Stimulated activated CD4-positive, alpha-beta T cell treated with anti-CD3 and anti-CD28 coated beads, Interleukin-1b, Interleukin-23, amount 100 ng/mL, for 48 hours (primary cell): ENCODE results near the gene FLYWCH2.

ENCODE experiments used
- DNase-seq: peaks from one replicate; pipeline ENCODE4 v3.0.0-alpha.2; 2020

Gene FLYWCH2, protein sequence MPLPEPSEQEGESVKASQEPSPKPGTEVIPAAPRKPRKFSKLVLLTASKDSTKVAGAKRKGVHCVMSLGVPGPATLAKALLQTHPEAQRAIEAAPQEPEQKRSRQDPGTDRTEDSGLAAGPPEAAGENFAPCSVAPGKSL

DNA sequence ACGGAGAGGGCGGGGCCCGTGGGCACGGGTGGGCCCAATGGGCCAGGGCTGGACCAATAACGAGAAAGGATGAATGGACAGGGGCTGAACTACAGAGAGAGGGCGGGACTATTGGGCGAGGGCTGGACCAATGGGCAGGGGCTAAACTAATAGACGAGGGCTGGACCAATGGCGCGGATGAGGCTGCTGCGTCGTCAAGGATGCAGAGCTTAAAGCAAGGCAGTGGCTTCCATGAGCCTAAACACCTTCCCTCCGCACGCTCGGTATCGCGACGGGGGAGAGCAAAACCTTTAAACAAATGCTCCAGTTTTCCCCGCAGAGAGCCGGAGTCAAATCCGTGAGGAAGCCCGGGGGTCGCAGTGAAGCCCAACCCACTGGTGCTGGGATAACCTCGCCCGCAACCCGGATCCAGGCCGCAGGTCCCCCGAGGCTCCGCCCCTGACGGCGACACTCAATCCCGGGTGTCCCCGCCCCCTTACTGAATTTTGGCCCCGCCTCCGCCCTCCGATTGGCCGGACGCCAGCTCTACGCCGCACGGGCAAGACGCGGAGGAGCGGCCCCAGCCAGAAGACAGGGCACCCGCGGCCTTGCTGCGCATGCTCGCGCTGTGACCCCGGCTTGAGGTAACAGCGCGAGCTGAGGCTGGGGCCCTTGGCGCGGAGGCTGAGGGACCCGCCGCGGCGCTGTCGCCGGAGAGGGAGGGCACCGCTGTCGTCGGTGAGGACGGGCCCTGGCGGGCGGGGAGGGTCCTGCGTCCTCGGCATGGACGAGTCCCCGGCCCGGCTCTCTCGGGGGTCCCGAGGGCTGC lies at the start of gene FLYWCH2:
TSS of gene FLYWCH2 (plus strand) at position 566 of the 808 bp plus-strand sequence. CDS start 13,235 bp downstream, outside the sequence.
- peak; percentile 99 for DNase-seq

DNA sequence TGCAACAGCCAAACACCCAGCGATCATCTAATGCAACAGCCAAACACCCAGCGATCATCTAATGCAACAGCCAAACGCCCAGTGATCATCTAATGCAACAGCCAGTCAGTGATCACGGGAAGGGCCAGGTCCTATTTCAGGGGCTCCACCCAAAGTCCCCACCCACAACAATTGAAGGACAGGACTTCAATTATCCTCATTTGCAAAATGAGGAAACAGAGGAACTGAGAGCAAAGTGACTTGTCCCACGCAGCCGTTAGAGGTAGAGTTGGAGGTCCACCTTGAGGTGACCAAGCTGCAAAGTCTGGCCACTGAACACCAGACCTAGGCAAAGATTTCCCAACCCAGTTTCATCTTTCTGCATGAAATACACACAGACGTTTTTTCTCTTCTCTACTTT lies 49.2 kb upstream of the FLYWCH2 start:
- no peak for DNase-seq

DNA sequence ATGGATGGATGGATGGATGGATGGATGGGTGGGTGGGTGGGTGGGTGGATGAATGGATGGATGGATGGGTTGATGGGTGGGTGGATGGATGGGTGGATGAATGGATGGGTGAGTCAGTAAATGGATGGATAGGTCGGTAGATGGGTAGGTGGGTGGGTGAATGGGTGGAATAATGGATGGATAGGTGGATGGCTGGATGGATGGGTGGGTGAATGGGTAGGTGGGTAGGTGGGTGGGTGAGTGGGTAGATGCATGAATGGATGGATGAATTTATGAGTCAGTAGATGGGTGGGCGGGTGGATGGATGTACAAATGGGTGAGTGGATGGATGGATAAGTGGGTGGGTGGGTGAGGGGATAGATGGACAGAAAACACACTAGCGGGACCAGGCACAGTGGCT lies 48.0 kb upstream of the FLYWCH2 start:
- no peak for DNase-seq

DNA sequence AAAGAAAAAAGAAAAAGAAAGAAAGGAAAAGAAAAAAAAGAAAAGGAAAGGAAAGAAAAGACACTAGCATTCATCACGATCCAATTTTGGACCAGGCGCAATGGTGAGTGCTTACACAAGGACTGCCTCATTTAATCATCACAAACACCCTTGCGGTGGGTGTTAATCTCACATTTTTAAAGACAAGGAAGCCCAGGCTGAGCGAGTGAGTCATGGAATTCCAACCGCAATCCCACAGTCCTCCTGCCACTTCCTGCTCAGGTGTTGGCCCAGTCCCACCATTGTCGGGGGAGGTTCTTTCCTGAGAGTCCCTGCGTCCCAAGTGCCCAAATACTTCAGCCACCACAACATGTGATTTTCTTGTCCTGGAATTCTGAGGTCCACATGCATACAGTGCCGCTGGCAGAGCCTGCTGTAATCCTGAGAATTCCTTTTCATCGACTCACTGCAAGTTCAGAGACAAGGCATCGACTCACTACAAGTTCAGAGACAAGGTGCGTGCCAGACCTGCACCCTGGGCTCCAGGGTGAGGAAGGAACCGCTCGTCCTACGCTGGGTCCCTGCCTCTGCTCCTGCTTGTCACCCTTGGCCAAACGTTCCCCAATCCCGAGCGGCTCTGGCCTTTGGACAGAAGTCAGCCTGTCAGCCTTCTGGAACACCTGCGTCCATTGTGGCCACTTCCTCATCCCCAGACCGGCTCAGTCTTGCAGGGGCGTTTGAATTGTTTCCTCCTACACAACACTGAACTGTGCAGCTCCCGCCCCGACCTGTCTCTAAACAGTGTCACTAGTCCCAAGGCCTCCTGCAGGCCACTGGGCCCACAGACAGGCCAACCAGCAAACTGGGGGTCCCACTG lies 47.1 kb upstream of the FLYWCH2 start:
- no peak for DNase-seq

DNA sequence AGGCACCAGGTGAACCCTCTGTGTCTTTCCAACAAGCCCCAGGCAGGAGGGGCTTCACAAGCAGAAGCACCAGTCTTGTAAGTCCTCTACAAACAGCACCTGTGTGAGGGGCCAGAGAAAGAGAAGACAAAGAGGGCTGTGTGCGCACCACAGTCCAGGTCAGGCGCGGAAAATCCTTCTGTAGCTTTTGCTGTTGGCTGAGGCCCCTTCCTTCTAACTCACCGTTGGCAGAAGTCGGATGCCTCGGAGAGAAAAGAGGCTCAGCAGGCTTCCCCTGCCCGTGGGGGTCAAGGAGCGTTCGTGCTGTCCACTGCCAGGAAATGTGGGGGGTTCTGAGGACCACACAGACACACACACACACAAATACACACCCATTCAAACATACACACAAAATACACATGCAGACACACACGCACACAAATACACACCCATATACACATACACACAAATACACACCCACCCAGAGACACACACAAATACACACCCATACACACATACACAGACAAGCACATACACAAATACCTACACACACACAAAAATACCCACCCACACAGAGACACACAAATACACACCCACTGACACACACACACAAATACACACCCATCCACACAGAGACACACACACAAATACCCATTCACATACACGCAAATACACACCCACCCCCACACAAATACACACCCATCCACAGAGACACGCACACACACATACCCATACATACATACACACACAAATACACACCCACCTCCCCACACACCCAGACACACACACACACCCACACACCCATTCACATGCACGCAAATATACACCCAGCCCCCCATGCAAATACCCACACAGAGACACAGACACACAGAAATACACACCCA lies 46.1 kb upstream of the FLYWCH2 start:
- DNase-seq: no peak

DNA sequence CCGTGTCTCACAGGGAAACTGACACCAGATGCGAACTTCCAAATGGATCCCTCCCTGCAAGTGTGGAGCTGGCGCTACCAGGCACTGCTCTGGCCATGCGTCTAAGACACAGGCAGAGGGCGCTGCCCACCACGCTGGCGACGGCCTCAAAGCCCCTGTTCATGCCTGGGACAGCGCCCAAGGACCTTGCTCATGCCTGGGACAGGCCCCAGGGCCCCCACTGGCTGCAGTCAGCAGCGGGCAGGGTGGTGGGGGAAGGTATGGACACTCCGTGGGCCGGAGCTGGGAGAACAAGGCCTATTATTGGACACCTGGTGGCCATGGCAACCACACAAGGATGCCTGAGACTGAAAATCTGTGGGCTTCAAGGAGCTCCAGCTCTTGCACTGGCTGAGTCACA lies 44.1 kb upstream of the FLYWCH2 start:
- peak; percentile 51 for DNase-seq

DNA sequence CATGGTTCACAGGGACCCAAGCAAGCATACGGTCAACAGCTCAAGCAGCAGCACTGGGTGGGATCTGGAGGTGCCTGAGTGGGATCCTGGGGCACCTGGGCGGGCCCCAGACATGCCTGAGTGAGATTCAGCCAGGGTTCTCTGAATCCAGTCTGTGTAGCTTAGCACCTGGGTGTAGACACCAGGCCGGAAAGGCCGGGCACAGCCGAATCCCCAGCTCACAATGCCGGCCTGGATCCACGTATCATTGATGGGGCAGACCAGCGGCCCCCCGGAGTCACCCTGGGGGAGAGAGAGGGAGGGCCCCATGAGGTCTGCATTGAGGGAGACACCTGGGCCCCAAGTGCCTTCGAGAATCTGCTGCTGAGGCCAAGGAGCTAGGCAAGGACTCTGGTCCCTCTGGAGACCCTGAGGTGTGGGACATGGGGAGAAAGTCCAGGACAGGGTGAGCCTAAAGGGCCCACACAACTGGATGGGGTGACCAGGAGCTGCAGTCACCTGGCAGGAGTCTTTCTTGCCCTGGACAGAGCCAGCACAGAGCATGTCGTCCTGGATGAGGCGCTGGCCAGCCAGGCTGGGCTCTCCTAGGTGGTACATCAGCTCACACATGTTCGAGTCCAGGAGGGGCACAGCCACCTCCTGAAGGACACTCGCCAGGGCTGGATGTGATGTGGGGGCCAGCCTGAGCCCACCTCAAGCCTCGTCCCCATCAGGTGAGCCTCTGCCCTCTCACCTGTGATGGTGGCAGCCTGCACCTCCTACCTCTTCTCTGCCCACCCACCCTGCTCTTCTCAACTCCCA lies 43.2 kb upstream of the FLYWCH2 start:
- no peak for DNase-seq

DNA sequence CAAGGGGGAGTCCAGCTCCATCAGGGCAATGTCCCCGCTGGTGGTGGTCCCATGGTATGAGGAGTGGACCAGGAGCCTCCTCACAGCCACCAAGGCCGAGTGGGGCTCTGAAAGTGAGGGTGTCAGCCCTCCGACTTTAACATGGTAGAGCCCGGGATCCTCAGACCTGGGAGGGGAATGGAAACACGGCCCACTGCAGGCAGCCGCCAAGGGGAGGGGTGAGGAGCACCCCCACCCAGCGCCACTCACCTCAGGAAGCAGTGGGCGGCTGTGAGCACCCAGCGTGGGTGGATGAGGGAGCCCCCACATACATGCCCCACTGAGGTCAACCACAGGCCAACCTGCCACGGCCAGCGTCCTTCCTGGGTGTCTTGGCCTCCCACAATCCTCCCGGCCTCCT lies 42.1 kb upstream of the FLYWCH2 start:
- DNase-seq: no peak

DNA sequence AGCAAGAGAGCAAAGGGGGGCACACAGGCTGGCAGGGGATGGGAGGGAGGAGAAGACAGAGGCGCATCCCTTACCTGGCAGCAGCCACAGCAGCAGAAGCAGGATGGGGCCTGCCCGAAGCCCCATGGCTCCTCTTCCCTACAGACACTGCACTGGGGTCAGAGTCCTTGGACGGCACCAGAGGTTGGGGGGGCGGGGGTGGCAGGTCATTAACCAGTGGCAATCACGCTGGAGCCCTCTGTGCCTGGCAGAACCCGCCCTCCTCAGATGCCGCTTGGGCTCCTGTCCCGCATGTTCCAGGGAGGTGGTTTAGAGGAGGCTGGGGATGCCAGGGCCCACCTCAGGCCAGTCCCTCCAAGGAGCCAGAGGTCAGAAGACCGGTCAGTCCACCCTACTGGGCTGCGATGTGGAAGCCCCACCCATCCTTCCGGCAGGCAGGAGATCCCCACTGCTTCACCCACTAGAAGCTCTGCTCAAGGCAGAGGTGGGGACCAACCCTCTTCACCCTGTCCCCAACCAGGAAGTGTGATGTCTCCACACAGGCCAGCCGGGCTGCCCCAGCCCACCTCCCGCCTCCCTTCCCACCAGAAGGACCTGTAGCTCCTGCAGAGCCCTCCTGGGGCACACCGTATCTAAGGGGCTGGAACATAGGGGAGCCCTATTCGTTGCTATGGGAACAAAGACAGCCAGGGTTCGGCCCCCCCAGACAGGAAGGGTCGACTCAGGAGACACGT lies 41.2 kb upstream of the FLYWCH2 start:
- DNase-seq: no peak

DNA sequence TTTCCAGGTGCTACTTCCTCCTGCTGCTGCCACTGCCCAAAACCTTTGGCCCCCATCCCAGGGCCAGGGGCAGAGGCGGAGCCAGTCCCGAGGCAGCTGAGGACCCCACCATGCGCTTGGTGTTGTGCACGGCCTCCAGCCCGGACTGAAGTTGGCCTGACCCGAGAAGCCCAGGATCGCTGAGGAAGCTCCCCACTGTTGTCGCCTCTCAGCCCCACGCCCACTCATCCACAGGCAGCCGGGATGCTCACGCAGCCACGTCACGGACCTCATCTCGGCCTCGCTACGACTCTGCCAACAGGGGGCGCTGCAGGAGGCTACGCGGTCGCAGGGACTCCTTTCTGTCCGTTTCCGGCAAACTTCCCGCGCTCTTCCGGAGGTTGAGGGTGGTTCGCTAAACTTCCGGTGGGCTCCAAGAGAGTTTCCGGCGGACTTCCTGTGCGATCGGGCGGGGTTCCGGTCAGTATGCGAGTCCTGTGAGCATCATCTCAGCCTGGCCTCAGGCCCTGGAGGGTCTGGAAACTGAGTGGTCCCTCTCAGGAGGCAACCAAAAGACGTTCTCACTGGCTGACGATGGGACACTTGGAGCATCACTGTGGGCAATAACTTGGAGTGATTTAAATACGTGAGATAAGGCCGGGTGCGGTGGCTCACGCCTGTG lies 40.5 kb upstream of the FLYWCH2 start:
- DNase-seq: peak; percentile 91

DNA sequence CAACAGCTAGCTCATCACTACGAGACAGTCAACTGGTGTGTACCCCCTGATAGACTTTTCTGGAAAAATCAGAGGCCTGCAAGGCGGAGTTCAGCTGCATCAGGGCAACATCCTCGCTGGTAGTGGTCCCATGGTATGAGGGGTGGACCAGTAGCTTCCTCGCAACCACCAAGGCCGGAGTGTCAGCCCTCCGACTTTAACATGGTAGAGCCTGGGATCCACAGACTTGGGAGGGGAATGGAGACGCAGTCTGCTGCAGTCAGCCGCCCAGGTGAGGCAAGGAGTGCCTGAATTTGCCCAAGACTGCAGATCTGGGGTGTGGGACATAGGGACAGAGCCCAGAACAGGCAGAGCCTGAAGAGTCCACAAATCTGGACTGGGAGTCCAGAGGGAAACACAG lies 39.5 kb upstream of the FLYWCH2 start:
- no peak for DNase-seq

DNA sequence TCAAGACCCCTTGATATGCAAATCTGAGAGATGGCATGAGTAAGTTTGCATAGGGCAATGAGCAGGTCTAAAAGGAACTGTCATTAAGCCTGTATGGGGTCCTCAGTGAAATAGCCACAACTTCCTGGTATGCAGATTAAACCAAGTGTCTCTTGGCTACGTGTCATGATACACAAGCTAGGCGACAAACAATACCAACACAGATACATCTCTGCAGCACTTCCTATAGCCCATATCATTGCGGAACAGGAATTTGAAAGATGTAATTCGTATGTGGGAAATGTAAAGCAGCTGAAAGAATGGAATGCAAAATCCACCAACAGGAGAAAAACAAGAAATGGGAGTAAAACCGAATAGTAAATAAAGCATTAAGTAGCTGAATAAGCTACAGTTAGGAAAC lies 37.9 kb upstream of the FLYWCH2 start:
- no peak for DNase-seq

DNA sequence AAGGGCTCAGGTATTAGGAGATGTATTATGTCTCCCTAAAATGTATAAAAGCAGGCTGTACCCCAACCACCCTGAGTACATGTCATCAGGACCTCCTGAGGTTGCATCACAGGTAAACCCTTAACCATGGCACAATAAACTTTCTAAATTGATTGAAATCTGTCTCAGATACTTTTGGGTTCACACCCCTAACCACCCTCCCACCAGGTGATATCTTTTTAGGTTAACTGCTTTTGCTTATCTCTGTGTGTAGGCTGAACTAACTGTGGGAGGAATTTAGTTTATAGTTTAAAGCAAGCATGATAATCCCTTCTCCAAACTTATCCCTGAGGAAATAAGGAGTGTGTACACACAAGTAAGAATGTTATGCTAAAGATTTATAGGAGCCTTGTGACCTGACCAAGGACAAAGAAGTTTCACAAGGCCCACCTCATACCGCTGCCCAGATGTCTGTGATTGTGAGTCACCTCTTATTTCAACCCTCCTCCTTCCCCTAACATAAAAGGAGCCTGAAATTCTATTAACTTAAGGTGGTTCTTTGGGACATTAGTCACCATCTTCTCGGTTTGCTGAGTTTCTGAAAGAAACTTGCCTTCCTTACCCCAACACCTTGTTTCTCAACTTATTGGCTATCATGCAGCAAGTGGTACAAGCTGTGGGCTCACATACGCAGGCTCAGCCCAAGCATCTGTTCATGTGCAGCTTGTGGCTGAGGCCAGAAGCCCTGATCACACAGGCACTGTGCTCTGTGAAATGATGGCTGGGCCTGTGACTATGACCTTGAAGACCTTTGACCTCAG lies 36.3 kb upstream of the FLYWCH2 start:
- DNase-seq: no peak

DNA sequence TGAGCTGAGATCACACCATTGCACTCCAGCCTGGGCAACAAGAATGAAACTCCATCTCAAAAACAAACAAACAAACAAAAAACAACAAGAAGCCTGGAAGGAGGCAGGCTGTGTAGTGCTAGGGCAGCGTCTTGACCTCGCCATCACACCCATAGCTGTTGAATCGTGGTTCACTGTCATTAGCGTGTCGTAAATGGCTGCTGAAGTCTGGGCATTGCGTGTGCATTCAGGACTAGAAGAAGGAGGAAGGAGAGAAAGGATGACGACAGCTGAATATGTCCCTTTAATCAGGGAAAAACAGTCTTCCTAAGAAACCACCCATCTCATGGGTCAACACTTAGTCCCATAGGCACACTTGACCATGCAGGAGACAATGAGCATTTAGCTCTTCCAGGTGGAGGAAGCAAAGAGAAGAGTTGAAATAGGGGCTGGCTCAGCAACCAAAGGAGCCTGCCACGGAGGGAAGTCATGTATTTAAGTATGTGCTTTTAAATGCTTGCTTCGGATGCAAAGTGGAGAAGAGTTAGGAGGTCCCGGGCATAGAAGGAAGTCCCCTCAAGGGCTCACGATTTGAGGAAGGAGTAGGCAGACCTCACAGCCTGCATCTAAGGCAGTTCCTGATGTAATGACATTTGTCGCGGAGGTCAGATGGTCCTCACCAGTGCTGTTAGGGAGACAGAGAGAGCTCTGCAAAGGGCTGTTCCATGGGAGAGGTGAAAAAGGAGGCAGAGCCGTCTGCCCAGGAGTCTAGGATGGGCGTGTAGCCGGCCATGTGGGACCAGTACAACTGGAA lies 33.9 kb upstream of the FLYWCH2 start:
- no peak for DNase-seq

DNA sequence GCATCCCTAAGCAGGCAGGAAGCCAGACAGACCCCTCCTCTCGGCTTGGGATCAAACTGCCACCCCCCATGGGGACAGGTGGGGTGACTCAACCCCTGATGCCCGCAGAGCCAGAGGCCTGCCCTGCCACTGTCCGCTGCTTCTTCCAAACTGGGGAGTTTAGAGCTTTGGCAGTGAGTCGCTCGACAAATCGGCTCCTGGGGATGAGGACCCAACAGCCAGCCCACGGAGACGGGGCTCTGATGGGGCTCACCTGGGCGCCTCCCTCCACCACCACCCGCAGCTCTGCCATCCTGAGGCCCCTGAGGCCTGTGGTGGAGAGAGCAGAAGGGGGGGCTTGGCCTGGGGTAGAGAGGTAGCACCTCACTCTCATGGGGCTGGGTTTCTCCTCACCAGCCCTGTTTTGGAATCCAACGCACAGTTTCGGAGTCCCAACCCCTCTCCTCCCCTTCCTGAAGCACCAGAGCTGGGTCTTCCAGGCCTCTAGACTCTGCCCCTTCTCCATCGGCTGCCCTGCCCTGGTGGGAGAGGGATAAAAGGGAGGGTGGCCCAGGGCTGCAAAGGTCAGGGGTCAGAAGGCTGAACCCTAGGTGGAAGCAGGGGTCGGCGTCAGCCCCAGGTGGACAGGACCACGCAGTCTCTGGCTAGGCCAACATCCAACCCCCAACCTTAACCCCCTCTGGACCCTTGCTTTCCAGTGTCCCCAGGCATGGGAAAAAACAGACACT lies 30.8 kb upstream of the FLYWCH2 start:
- DNase-seq: no peak

DNA sequence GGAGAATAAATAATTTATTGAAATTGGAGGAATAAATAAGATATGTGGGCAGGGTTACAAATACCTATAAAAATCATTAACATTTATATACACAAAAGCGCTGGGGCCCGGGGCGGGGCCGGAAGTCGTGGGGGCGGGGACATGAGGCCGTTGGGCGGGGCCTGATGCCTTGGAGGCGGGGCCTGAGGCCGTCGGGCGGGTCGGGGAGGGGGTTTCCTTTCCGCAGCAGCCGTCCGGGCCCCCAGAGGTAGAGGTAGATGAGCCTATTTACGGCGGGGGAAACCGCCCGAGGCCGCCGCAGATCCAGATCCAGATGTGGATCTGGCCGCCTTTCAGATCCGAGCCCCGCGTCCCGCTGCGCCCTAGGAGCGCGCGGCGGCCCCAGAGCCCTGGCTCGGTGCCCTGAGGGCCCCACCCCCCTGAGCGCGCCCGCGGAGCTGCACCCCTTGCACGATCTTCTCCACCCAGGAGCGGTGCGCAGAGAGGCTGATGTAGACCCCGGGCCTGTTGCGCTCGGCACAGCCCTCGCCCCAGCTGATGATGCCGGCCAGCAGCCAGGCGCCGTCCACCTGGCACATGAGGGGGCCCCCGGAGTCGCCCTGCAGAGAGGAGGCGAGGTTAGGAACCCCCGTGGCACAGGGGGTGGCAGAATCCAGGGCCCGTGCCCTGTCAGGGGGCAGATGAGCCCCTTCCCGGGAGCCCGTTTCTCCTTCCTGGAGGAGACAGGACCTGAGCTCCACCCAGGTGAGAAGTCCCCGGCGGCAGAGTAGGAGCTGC lies 30.1 kb upstream of the FLYWCH2 start:
- DNase-seq: no peak

DNA sequence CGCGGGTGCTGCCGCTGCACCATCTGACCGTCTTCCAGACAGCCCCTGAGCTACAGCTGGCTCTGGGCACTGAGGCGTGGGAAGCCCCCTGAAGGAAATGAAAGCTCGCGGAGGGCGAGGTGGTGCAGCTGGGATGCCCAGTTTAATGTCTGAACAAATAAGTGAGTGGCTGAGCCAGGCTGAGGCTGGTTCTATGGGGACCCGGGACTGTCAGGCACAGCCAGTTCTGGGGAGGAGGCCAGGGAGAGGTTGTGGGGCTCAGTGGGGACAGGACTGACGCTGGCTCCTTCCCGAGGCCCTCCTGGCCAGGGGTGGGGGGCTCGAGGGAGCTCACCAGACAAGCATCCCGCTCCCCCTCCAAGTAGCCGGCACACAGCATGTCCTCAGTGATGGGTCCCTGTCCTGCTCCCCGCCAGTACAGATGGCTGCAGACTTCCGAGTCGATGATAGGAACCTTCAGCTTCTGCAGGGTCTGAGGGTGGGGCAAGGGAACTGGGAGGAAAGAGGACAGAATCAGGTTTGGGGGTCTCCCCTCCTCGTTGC lies 29.4 kb upstream of the FLYWCH2 start:
- DNase-seq: no peak
